SK-N-MC (cell line): ENCODE data around the gene SGF29.

Experiments used
- EZH2 ChIP-seq: fragments of 200-600 bp; sonication (generic); IDR thresholded peaks from one replicate; pipeline ENCODE4 v1.6.1; 2017; ENCODE audit warnings: antibody characterized with exemption
- FOXP2 ChIP-seq: optimal IDR thresholded peaks from 2 replicates; pipeline ENCODE3; 2011; ENCODE audit warnings: mild to moderate bottlenecking, moderate library complexity; ENCODE audit not compliant: insufficient read depth; ENCODE audit errors: extremely low read length, control extremely low read depth
- POLR2AphosphoS5 ChIP-seq: IDR thresholded peaks from 2 replicates; pipeline ENCODE4 v1.6.1; 2012; ENCODE audit warnings: mild to moderate bottlenecking, low read depth, low read length, borderline replicate concordance

GRCh38 chr16:28597692-28598261, 44.1 kb downstream of the SGF29 start:
- TF ChIP-seq EZH2 (no peak), POLR2AphosphoS5 (no peak), FOXP2 (no peak)
